ENCODE measurements around the gene SYAP1.
"Not testable (repeated sequence)": the region's sequence is repeated elsewhere in the genome, so short reads cannot be mapped to it uniquely, and the experiment has no call there.

SYAP1 gene

GRCh38 chrX:16725072-16725471, 5.7 kb downstream of the SYAP1 start:
- DNase-seq (ENCODE audit: low read depth) = no peak

GRCh38 chrX:16726347-16726988, 7.1 kb downstream of the SYAP1 start:
- DNase-seq (ENCODE audit: low read depth) = not testable (repeated sequence)

DNA sequence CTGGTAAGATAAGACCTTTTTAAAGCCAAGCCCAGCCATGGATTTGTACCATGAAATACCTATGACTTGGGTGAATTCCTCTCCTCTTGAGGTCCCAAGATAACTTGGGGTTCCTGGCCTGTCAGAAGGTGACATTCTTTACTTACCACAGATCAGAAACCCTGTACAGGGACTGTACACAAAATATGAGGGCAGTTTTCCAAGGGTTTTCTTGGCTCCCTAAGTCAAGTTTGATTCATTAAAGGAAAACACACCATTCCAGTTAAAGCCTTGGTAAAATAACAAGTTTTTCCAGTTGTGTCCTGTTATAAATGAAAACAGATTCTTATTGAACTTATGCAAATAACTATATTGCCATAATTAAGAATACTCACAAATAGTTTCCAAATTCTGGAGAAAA, 8.2 kb downstream of the SYAP1 start:
- DNase-seq (ENCODE audit: low read depth) = no peak

- no peak for DNase-seq (ENCODE audit: low read depth)
Measured at GRCh38 chrX:16730450-16730849, 11.0 kb downstream of the SYAP1 start.

DNA sequence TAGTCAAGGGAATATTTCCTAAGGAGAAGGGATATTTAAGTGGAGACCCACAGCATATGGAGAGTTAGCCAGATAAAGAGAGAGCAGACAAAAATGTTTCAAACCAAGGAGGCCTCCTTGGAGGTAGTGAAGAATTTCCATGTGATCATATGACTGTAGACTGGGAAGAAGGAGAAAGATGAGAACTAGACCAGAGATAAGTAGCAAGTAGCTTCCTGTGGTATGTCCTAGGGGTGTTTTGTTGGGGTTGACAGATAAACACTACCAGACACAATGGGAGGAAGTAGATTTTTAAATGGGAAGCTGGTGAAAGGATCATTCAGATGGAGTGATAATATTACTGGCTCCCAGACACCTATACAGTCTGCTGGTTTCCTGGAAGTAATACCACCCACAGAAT, 13.6 kb downstream of the SYAP1 start:
- no peak for DNase-seq (ENCODE audit: low read depth)

DNA sequence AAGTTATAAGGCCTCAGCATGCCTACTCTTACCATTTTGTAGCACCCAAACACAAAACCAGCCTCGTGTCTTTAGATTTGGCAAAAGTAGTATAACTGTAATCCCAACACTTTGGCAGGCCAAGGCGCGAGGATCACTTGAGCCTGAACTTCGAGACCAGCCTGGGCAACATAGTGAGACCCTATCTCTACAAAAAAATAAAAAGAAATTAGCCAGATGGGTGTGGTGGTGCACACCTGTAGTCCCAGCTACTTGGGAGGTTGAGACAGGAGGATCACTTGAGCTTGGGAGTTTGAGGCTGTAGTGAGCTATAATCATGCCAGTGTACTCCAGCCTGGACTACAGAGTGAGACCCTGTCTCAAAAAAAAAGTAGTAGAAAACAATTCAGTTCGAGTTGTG, 17.6 kb downstream of the SYAP1 start:
- no peak for DNase-seq (ENCODE audit: low read depth)

DNA sequence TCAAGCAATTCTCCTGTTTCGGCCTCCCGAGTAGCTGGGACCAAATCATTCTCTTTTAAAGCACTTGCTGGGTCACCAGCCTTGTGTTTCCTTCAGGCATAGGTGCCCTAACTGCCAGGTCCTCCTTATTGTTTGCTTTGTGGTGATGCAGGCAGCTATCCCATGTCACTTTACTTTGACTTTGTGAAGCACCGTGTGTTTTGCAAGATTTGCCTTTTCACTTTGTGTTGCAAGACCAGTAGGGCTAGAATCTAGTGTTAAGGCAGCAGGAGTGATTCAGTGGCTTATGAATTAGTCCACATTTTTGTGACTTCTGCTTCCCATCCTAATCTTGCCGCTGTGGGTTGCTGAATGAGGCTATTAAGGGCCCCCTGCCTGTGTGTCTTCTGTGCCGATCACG, 20.2 kb downstream of the SYAP1 start:
- DNase-seq (ENCODE audit: low read depth) = no peak

GRCh38 chrX:16743604-16744325, 24.4 kb downstream of the SYAP1 start:
- no peak for DNase-seq (ENCODE audit: low read depth)

DNA sequence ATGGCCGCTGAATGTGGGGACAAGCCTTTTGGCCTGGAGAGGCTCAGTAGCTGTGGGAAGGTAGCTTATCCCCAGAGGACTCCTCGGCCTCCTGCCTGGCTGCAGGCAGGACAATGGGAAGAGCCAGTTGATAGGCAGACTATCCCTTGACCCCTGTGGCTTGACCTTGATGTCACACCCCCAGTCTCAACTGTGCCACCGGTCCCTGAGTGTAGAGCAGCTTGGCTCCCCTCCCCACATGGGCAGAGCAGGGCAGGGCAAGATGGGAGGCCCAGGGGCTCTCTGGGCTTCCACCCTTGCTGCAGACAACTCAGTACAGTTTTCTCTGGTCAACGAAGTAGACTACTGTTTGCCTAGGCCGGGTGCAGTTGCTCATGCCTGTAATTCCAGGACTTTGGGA, 25.7 kb downstream of the SYAP1 start:
- DNase-seq (ENCODE audit: low read depth) = no peak

DNA sequence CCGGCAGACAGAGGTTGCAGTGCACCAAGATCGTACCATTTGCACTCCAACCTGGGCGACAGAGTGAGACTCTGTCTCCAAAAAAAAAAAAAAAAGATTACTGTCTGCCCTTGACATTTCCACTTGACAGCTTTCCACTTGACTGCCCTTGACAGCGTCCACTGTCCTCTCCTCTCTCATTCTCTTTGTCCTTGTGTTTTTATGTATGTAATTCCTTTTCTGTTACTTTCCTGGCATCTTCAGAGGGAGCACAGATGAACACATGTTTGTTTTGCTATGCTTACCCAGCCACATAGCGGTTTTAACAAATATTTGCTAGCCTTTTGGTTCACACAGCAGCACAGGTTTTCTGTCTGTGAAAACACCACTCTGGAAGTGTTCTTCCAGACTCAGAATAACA, 26.2 kb downstream of the SYAP1 start:
- DNase-seq (ENCODE audit: low read depth) = no peak

DNA sequence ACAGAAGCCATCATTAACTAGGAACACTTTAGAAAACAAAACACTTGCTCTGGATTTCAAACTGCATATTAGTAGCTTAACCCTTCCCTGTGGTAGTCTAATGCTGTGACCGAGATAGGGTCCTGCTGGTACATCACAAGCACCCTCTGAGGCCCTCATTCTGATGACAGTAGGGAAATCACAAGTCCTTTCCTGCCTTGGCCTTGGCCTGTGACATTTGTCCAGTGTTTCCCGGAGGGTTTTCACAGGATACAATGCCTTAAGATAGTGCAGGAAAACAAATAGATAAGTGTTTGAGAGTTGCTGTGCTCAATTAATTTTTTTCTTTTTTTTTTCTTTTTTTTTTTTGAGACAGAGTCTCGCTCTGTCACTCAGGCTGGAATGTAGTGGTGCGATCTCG, 29.0 kb downstream of the SYAP1 start:
- no peak for DNase-seq (ENCODE audit: low read depth)

DNA sequence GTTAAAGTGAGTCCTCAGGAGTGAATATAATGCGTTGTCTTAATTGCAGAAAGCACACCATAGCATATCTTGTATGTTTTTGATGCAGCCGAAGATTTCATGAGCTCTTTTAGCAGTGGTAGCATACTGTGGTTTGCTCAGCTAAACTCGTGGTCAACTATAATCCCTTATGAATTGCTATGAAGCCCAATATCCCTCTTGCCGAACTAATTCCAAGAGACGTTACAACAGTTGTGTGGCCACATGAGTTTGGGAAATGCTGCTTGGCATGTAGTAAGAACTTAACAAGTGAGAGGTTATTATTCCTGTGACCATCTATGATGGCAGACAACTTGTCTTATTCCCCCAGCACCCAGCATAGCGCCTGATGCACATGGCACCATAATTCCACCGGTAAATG, 30.7 kb downstream of the SYAP1 start:
- DNase-seq (ENCODE audit: low read depth) = no peak

DNA sequence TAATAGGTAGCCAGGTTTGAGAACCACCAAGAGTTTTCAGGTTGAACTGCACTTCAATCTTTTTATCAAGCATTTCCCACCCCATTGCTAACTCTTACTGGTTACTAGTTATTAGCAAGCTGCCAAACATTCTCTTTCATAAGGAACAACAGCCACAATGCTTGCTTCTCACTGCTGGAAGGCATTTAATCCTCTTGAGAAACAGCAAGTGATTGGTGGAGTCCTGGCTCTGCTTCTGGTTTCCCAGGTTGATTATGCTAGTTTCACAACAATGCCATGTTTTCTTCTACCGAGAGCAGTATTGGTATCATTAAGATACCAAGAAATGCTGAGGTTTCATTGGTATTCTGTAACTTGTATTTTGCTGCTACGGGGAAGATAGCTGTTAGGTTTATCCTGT, 34.6 kb downstream of the SYAP1 start:
- no peak for DNase-seq (ENCODE audit: low read depth)

GRCh38 chrX:16756724-16757123, 37.3 kb downstream of the SYAP1 start:
- no peak for DNase-seq (ENCODE audit: low read depth)

GRCh38 chrX:16761500-16761899, 42.1 kb downstream of the SYAP1 start:
- DNase-seq (ENCODE audit: low read depth) = not testable (repeated sequence)

- DNase-seq (ENCODE audit: low read depth) = no peak
Measured at GRCh38 chrX:16762579-16762978, 43.2 kb downstream of the SYAP1 start.

DNA sequence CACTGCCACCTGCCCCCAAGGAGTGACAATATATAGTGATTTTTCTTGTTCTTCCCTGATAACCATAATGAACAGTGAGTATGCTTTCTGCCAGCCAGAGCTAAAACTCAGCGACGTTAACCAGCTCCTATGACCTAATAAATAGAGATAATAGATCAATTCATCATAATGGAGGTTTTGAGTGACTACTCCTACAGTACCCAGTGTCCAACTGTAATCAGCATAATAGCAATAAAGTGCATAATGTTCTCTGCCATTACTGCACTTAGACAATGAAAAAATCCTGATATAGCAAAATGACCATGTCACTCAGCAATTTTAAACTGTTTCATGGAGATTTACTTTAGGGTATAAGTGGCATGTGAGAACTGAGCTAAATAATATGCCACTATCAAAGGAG, 46.2 kb downstream of the SYAP1 start:
- no peak for DNase-seq (ENCODE audit: low read depth)

- DNase-seq (ENCODE audit: low read depth) = no peak
Measured at GRCh38 chrX:16770970-16771482, 51.6 kb downstream of the SYAP1 start.

DNA sequence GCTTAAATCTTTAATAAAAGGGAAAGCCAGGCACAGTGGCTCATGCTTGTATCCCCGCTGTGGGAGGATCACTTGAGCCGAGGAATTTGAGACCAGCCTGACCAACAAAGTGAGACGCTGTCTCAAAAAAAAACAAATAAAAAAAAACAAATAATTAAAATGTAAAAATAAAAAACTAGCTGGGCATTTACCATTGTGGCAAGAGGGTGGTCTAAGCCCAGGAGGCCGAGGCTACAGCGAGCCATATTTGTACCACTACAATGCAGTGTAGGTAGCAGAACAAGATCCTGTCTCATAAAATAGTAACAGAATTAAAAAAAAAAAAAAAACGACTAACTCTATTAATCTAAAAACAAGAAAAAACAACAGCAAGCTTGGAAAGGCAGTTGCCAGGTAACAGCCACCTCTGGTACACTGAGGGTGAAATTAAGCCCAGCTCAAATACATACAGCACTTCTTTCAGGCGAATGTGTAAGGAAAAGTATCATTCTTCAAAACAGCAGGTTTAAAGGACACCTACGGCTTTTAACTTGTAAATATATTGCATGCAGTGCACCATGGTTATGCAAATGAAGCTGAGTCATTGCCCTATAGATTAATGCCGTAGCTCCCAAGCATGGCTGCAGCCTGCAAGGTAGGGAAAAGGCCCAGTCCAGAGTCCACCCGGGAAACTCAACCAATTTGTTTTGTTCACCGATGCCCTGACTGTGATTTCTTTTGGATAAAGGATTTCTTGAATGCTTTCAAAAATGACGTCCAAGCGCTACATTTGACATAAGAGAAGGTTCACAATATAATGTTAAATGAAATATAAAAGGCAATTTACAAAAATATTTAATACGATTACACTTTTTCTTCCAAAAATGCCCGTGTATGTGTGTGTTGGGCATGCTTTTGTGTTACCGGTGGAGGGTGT, 52.3 kb downstream of the SYAP1 start:
- DNase-seq (ENCODE audit: low read depth) = no peak

DNA sequence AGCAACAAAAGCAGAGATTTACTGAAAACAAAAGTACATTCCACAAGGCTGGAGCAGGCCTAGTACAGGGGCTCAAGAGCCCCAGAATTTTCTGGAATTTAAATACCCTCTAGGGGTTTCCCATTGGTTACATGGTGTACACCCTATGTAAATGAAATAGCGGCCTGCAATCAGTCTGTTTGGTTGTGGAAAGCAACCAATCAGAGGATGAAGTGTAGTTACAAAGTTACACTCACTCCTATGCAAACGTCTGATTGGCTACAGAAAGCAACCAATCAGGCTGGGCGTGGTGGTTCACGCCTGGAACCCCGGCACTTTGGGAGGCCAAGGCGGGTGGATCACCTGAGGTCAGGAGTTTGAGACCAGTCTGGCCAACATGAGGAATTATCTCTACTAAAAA, 53.0 kb downstream of the SYAP1 start:
- no peak for DNase-seq (ENCODE audit: low read depth)

DNA sequence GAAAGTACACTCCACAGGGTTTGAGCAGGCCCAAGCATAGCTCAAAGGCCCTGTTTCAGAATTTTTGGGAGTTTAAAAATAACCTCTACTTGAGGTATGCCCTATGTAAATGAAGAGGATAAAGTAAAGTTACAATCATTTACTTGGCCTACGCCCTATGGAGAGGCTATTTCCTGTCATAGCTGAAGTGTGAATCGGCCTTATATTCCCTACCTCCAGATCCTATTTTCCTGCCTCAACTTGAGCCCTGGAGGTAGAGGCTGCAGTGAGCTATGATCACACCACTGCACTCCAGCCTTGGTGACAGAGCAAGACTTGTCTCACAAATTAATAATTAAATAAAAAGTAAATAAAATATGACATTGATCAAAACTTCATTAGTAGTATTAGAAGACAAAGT, 55.3 kb downstream of the SYAP1 start:
- DNase-seq (ENCODE audit: low read depth) = no peak

DNA sequence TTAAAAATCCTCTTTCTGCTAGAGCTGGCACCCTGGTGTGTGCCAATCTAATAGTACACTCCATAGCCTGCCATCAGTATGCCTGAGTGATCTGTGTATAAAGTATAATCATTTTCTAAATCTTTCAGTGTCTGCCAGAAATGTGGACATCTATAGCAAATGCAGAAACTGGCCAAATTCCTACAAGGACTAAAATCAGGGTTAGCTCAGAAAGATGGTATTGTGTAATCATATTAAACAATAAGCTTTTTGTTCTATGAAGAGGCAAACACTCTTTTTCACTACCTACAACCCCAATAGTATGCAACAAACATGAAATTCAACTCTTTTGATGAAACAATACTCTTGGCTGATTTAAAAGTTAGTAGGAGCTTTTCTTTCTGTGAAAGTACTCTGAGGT, 59.1 kb downstream of the SYAP1 start:
- DNase-seq (ENCODE audit: low read depth) = no peak

- no peak for DNase-seq (ENCODE audit: low read depth)
Measured at GRCh38 chrX:16778993-16779392, 59.6 kb downstream of the SYAP1 start.

Data from activated T-helper 1 cell treated with Interleukin-2 at 50 U/mL for 16 hours (primary cell).